Activated CD4-positive, CD25-positive, alpha-beta regulatory T cell treated with anti-CD3 and anti-CD28 coated beads, Interleukin-2, amount 50 U/mL, for 24 hours (primary cell): ENCODE results near the gene ZNF446.
"Not testable (repeated sequence)": the region's sequence is repeated elsewhere in the genome, so short reads cannot be mapped to it uniquely, and the experiment has no call there.

Source experiments
- ATAC-seq, 2 donors: fragments of 150-1000 bp; cut with Tn5 transposase; one replicate each; pipeline ENCODE4 v1.10.0; 2021; ENCODE audit warnings: mild to moderate bottlenecking in 1 of 2, moderate library complexity in 1 of 2

Gene ZNF446

GRCh38 chr19:58507602-58508223 is 31.6 kb downstream of the ZNF446 start:
- not testable (repeated sequence) for ATAC-seq

GRCh38 chr19:58509731-58510083 is 33.6 kb downstream of the ZNF446 start:
- no peak for ATAC-seq

GRCh38 chr19:58510084-58510862 is 34.1 kb downstream of the ZNF446 start:
- no peak for ATAC-seq

- ATAC-seq = no peak
These were observed 35.4 kb downstream of the ZNF446 start, which contains the start of gene SLC27A5 for GRCh38 chr19:58511353-58512208. Gene SLC27A5, minus strand, starts transcription at chr19:58511992. Its CDS starts 37 bp downstream, at chr19:58511955.

GRCh38 chr19:58513213-58513693 is 37.1 kb downstream of the ZNF446 start:
- ATAC-seq = no peak

- peak; percentile 90 to 94 for ATAC-seq
These were observed 37.8 kb downstream of the ZNF446 start for GRCh38 chr19:58513694-58514563.

- no peak for ATAC-seq
These were observed 38.4 kb downstream of the ZNF446 start for GRCh38 chr19:58514564-58515022.

GRCh38 chr19:58515259-58515658 is 39.1 kb downstream of the ZNF446 start:
- ATAC-seq = no peak

GRCh38 chr19:58516246-58516836 is 40.2 kb downstream of the ZNF446 start:
- no peak for ATAC-seq

- no peak for ATAC-seq
These were observed 41.0 kb downstream of the ZNF446 start for GRCh38 chr19:58516964-58517833.

GRCh38 chr19:58518256-58519086 is 42.3 kb downstream of the ZNF446 start:
- ATAC-seq = no peak

- peak; percentile 3 to 5 for ATAC-seq
These were observed 42.9 kb downstream of the ZNF446 start for GRCh38 chr19:58519087-58519354.

- ATAC-seq = peak; percentile 88
These were observed 43.5 kb downstream of the ZNF446 start, which contains the start of gene ZBTB45 for GRCh38 chr19:58519355-58520256. Gene ZBTB45, minus strand, starts transcription at chr19:58519810. Its CDS starts 2,137 bp downstream, at chr19:58517673.

- no peak for ATAC-seq
These were observed 44.1 kb downstream of the ZNF446 start for GRCh38 chr19:58520257-58520599.

- ATAC-seq = no peak
These were observed 45.5 kb downstream of the ZNF446 start for GRCh38 chr19:58521651-58522050.

- no peak for ATAC-seq
These were observed 46.6 kb downstream of the ZNF446 start for GRCh38 chr19:58522709-58523108.

GRCh38 chr19:58529405-58529804 is 53.3 kb downstream of the ZNF446 start:
- ATAC-seq = no peak
